GM19023 (cell line): ENCODE data around the gene IRF2BPL.

ENCODE experiments used
- ATAC-seq: cut with Tn5 transposase; IDR thresholded peaks from one replicate; pipeline ENCODE4 v1.9.1; 2021; ENCODE audit warnings: mild to moderate bottlenecking, moderate library complexity; ENCODE audit not compliant: unreplicated experiment

The IRF2BPL gene

DNA sequence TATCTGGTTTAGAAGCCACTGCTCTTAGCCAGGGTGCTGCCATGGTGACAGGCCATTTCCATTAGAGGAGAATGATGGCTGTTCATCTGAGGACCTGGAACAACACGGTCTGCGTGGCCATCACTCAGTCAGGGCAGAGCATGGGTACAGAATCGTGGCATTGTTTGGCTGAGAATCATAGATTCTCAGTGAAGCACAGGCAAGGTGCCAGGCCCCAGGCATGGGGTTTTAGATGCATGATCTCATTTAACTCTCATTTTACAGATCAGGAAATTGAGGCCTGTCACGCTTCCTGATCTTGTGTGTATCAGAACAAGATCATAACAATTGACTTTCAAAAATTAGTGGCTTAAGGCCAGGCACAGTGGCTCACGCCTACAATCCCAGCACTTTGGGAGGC lies 26.8 kb upstream of the IRF2BPL start:
- ATAC-seq = no peak

- no peak for ATAC-seq
Measured at GRCh38 chr14:77053046-77053841, 24.7 kb upstream of the IRF2BPL start.

- no peak for ATAC-seq
Measured at GRCh38 chr14:77052281-77053044, 24.0 kb upstream of the IRF2BPL start.

- no peak for ATAC-seq
Measured at GRCh38 chr14:77051116-77051515, 22.6 kb upstream of the IRF2BPL start.

GRCh38 chr14:77046721-77047120 lies 18.2 kb upstream of the IRF2BPL start:
- ATAC-seq = no peak

DNA sequence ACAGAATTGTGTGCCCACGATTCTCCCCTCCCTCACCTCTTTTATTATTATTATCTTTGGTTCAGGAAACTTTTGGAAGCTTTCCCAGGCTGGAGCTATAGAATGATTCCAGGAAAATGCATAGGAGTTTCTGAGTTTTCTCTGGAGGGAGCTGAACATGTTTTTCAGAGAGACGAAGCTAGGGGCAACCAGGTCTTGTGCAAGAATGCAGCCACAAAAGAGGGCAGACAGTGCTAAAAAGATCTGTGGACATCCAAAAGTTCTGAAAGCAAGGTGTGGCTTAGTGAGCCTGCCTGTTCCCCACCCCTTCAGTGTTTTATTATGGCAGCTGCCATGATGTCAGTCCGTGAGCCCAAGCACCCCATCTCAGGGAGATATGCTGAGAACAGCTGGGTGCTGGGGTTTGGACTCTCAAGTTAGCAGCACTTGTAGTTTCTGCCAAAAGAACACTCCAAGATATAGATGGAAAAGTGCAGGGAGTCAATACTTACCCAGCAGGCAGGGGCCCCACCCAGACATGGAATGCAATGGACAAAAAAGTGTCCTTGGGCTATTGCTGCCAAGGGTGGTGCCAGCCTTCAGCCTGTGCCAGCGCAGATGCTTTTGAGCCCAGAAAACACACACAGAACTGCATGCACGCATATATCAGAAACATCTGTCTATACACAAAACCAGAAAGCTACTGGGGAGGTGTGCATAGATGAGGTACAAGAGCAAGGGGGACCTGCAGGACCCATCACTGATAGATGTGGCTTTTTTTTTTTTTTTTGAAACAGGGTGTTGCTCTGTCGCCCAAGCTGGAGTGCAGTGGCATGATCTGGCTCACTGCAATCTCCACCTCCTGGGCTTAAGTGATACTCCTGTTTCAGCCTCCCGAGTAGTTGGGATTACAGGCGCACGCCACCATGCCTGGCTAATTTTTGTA lies 17.0 kb upstream of the IRF2BPL start:
- no peak for ATAC-seq

DNA sequence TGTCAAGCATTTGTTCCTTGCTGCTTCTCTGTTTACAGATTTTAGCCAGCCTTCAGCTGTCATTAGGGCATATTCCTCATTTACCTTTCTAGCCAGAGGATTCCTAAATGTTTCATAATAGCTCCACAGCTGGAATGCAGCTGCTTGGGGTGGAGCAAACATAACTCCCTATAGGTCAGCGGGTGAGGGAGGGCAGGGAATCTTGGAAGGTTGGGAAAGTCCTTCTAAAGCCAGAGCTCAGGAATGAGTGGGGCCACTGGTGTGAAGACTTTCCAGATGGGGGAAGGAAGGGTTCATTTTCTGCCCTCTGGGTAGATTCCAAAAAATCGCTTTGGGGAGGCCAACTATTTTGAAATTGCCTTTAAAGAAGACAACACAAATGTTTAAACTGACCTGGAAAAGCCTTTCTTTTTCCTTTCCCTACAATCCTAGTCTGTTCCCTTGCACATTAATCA lies 16.3 kb upstream of the IRF2BPL start:
- ATAC-seq = no peak

DNA sequence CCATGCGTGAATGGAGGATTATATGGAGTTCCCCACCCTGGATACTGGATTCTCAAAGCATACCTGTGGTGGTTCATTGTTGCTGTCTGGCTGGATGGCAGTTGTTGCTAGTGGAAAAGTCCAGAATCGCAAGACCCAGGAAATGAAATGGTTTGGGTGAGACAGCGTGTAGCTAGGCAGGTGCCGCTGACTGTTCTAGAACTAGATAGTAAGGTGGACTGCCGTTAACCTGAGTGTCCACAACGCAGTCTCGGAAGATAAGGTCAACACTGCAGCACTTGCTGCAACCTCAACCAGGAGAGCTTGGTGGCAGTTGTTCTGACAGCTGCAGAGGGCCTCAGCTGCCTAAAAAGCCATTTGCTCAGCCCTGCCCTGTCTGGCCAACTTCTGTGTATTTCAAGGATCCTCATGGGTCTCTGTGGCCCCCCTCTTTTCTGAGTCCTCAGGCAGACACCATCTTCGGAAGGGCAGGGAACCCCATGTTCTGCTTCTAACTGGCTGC lies 15.5 kb upstream of the IRF2BPL start:
- no peak for ATAC-seq

DNA sequence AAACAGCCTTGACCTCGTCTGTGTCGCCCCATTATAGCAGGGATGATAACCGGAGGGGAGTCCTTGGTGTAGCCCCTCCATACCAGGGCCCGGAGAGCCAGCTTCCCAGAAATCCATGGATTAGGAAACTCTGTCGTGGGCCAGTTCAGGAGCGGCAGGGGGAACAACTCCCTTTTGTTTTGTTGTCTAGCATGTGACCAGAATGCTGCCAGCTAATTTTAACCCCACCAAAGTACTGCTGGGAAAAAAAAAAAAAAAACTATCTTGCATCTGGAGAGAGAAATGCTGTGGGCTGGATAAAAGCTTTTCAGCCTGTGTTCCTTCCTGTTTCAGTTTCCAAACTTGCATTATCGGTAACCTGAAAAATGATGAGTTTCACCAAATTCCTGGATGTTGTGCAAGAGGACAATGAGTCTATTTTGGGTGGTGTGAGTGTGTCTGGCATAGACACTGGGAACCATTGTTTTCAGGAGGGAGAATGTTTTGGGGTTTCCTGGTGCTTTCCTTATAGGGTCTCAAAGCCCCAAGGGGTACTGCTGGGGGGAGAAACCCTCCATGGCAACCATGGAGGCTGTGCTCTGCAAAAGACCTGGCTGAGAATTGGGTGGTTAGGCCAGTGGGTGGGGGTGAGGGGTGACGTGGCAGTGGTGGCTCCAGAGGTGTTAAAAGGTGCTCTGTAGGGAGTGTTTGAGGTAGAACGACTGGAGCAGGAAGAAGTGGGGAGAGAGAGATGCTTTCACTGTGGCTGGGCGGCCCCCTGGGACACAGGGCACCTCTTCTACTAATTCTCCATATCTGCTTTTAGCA lies 14.9 kb upstream of the IRF2BPL start:
- ATAC-seq = no peak

DNA sequence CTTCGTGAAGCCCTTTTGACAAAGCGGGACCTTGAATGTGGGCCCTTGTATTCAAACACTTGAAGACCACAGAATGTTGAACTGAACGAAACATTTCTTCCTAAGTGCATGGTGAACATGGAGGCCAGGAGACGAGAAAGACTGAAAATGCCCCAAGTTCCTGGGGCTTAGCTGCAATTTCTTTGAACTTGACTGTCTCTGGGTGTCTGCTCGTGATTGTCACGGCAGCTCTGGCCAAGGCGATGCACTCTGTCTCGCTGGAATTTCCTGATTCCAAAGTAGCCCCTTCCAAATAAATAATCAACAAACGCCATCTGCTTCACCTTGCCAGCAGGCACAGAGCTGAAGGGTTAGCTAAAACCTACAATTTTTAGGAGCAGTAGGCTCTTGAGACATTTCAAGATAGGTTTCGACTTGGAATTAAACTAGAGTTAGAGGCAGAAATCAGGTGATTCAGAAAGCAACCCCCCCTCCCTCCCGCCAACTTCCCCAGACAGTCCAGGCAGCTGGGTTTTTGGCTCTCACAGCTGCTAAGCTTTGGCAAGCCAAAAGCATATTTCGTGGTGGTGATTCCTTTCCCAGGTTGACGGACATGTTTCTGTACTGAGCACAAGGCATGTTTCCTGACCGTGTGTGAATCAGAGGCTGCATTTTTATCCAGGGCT lies 13.5 kb upstream of the IRF2BPL start:
- ATAC-seq = no peak

- peak; percentile 8 for ATAC-seq
Measured at GRCh38 chr14:77040741-77041653, 12.5 kb upstream of the IRF2BPL start.

- ATAC-seq = peak; percentile 51
Measured at GRCh38 chr14:77040059-77040740, 11.7 kb upstream of the IRF2BPL start.

DNA sequence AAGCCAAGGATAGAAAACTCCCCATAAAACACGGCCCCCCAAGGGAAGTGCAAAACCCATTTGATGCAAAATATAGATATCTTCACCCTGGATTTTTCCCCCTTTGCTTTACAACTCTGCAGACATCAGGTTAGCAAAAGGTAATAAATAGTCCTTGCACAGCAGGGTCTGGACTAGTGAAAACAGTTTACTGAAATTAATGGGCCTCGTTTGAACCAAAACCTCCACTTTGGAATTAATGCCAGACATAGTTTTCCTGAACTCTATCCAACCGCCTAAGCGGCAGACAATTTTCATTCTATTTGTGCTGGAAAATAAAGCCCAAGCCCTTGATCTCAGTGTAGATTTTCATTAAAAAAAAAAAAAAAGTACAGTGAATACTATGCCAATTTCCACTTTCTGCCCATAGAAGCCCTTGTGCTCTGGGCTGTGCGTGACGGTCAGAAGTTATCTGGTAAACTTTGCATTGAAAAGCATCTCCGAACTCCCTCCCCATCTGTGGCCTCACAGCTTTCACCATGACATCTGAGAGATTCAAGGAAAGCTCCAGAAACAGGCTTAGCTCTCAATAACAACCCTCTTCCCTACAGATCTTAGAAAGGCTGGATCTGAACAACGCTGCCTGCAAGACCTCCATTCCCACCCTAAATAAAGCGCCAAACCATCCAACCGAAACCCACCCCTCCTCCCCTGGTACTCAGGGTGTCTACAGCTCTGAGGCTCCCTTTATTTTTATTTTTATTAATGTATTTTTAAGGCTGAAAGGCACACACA lies 11.0 kb upstream of the IRF2BPL start:
- ATAC-seq = peak; percentile 13

DNA sequence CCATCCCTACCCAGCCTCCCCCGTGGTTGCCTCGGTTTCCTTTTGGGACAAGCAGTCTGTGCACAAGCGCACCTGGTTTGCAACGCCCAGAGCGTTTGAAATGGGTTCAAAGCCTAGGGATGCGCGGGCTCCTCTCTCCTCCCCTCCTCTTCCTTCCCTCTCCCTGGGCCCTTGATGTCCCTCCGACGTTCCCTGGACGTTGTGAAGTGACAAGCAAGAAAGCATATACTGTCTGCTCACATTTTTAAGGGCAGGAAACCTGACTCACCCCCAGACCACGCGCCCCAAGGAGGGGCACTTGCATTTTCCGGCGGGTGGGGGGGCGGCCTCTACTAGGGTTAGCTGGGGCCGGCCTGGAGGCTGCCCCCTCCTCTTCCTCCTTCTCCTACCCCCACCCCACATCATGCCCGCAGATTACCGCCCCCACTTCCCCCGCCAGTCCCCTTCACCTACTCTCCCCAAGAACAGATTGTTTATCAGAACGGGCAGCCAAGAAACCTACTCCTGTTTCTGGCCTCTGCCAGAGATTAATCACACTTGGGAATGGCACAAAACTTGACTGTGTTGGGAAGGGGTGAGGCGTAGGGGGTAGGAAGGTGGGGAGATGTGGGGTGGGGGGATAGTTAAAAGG lies 9.5 kb upstream of the IRF2BPL start:
- no peak for ATAC-seq

DNA sequence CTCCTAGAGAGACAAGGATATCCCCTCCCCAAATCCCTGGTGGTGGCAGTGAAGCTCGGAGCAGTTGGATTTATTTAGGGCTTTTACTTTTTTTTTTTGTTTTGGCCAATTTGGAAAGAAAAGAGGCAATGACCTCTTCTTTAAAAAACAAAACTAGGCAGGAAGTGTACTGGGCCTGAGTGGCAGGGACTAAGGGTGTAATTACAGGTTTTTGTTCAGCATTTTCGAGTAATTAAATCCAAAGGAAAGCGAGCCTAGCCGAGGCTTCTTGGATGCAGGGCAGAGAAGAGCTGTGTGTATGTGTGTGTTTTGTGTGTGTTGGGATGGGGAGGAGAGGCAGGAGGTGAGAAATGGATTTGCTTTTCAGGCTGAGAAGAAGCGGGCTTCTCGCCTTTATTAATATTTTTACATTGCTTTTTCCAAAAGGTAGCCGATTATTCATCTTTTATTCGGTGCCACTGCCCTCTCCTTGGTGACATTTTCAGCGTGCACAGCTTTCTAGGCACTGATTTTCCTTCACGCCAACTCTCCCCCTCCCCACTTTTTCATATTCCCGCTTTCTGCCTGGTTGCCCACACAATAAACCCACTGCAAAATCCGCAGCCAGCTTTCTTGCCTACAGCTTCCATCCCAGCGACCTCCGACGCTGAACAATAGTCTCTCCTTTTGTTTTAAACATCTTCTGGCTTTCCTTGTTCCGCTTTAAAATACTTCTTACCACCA lies 8.9 kb upstream of the IRF2BPL start:
- ATAC-seq = no peak
